NCI-H1048 (cell line): ENCODE measurements around the gene ABCA4.
"Not testable (repeated sequence)": the region's sequence is repeated elsewhere in the genome, so short reads cannot be mapped to it uniquely, and the experiment has no call there.

Experiments
- DNase-seq: peaks from one replicate; lab custom pipeline; 2025; lab: John Stamatoyannopoulos, UW

The ABCA4 gene

DNA sequence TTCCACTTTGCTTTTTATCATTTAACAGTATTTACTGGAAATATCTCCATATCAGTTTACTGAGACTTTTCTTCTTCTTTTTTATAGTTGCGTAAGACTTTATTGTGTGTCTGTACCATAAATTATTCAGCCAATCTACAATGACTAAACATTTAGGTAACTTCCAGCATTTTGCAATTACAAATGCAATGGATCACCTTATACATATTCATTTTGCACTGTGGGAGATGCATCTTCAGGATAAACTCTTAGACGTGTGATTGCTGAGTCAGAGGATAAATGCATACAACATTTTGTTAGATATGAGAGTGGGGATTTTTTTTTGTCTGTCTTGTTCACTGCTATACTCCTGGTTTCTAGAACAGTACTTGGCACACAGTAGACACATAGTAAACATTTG, 116.0 kb downstream of the ABCA4 start:
- no peak for DNase-seq

GRCh38 chr1:94002046-94002787, 118.7 kb downstream of the ABCA4 start:
- DNase-seq: no peak

GRCh38 chr1:94001397-94002045, 119.4 kb downstream of the ABCA4 start:
- no peak for DNase-seq

GRCh38 chr1:94000510-94001282, 120.3 kb downstream of the ABCA4 start:
- no peak for DNase-seq

- no peak for DNase-seq
Observed at GRCh38 chr1:93999840-94000415, 121.0 kb downstream of the ABCA4 start.

- DNase-seq: not testable (repeated sequence)
Observed at GRCh38 chr1:93998532-93998931, 122.4 kb downstream of the ABCA4 start.

DNA sequence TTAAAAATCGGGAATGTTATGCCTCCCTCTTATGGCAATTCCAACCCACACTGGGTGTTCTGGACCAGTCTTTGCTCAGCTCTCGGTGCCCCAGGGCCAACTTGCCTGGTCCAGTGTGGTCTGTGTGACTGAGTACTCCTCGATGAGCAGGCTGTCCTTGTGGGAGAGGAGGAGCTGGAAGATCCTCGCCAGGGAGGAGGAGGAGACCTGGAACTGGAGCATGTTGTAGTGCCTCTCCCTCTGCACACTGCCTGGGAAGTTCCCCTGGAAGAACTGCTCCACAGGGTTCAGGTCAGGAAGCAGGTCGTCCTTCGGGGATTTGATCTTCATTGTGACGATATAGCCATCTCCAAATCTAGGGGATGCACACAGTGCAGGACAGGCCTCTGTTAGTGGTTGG, 123.2 kb downstream of the ABCA4 start:
- DNase-seq: no peak

DNA sequence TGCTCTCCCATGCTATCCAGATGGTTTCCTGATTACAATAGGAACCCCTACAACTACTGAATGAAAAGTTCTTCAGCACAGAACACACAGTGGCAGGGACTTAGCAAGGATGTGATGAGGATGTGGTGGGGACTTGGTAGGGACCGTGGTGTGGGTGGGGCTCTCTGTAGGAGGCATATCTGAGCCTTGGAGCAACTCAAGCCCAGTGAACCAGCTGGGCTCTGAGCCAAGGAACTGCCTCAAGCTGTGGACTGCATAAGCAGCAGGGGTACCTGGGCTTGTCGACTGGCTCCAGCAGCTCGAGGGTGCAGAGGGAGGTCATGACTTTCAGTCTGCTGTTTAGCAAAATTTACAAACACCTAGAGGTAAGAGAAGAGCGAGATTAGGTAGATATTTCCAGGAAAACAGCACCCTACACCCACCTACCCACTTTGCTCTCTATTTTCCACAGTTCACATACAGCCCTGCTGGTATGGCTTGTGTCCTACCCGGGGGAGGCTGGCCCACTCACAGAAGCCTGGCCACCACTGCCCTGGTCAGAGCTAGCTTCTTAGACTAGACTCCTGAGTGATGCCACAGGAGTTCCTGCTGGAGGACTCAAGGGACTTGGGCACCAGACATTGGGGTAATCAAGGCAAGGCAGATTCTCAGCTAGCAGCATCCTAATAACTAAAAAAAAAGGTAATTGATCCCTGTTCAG, 125.0 kb downstream of the ABCA4 start:
- no peak for DNase-seq

DNA sequence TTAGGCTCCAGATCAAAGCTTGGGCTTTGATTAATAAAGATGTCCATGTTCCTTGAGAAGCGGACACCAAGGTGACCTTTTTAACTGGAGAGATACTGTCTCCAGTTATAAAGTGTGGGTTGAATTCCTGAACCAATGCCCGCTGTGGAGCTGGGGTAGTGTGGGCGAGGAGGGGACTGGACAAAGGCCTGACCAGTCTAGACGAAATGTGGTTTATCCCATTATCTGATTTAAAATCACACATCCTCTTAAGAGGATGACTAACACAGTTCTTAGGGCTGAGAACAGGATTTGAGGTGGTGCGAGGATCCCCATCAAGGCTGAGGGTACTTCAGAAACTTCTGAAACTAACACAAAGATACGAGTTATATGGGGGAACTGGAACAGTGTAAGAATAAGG, 127.2 kb downstream of the ABCA4 start:
- DNase-seq: no peak

DNA sequence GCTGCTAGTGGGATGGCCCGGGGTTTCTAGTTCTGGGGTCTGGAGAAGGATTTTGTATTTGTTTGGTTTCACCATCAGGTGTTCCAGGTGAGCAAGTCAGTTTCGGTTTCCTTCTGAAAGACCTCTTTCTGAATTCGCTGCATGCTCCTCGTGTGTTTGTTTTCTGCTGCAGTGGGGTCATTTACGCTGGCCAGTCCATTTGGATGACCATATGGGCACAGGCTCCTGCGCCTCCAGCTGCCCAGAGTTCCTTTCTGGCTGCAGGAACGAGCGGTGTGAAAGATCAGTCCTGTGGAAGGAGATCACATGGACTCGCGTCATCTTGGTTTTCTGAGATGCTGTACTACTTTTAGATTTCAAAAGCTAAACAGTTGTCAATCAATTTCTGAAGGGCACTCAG, 128.0 kb downstream of the ABCA4 start:
- no peak for DNase-seq

DNA sequence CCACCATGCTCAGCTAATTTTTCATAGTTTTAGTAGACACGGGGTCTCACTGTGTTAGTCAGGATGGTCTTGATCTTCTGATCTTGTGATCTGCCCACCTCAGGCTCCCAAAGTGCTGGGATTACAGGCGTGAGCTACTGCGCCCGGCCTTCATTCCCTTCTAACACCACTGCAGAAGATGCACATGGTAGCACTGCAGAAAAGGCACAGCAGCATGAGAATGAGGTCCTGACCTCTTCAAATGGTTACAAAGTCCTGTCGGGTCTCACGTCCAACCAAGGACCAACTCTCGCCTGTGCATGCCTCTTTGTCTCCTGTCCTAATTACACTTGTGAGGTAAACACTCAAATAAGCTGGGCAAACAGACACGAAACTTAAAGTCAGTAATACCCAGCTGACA, 128.8 kb downstream of the ABCA4 start:
- DNase-seq: no peak

GRCh38 chr1:93991271-93991670, 129.7 kb downstream of the ABCA4 start:
- no peak for DNase-seq

- DNase-seq: not testable (repeated sequence)
Observed at GRCh38 chr1:93990477-93990876, 130.5 kb downstream of the ABCA4 start.

DNA sequence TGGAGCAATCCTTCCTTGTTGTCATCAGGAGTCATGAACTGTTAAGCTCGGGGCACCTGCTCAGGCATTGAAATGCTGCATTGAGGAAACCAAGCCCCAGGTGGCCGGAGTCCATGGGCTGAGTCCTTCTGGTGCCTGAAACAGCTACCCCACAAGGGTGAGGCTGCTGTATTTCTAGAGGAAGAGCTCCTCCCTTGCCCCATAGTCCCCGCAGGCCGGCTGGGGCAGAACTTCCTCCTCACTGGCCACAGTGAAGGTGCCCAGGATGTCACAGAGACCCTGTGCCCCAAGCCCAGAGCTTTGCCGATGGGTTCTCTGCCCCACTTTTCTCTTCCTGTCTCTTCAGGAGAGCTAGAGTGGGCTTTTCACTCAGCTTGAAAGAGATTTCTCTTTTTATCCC, 130.9 kb downstream of the ABCA4 start:
- DNase-seq: no peak

DNA sequence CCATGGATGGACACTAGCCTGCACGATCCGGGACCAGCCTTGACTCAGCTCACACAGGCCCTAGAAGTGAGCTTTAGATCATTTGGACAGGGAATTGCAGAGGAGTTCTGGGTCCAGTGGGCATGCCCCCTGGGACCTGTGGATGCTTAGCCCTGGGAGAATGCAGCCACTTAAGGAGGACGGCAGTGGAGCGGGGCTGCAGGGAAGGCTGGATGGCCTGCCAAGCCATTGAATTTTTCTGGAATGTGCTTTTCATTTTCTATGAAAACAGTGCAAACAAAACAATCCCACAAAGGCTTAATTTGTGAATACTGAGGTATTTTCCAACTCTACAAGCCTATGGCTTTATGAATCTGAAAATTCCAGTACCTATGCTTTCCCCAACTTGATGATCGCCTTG, 131.3 kb downstream of the ABCA4 start:
- DNase-seq: no peak

DNA sequence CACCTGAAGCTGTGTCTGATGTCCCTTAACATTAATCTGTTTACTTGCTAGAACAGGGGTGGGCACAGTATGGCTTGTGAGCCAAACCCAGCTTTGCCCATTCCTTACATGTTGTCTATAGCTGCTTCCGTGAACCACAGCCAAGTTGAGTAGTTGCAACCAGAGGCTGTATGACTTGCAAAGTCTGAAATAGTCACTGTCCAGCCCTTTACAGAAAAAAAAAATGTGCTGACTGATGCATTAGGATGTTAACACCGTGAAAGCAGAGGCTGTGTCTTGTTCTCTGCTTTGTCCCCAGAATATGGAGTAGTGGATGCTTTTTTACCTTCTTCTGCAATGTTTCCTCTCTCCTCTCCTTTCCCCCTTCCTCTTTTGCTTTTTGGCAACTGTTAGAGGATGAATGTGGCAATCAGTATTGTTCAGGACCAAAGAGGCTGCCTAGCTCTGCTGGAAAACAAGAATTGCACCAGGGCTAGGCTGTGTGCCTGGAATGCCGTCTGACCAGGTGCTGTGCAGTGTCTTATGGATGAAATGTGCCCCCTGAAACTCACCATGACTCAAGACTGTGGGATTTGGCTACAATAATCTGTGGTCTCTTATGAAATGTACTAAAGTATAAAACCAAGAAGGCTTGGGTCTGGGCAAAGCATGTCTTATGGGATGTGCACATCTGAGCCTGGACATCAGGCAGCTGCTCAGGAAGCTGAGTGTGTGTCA, 132.2 kb downstream of the ABCA4 start:
- no peak for DNase-seq

DNA sequence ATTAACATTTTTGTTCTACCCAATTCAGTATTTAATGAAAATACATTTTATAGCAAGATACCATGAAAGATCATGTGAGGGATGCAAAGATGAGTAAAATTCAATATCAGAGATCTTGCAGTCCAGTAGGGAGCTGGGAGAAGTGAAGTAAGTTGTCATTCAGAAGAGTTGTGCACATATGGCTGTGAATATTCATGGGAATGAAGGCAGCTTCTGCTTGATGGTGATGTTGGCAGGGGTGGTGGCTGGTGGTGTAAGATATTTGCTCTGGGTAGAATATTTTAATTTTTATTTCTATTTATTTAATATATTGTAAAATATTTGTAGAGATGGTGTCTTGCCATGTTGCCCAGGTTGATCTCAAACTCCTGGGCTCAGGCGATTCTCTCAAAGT, 139.7 kb downstream of the ABCA4 start:
- no peak for DNase-seq

- no peak for DNase-seq
Observed at GRCh38 chr1:93980320-93981273, 140.4 kb downstream of the ABCA4 start.

- no peak for DNase-seq
Observed at GRCh38 chr1:93979718-93980319, 141.1 kb downstream of the ABCA4 start.
